Gastrocnemius medialis (tissue), 4 donors: Measurements from ENCODE around the gene BNC2.

Experiments
- CTCF ChIP-seq, 5 experiments: fragments of 450-650 bp in 3 of 5; fragments of 200-600 bp in 2 of 5; sonication (generic) in 2 of 5; IDR thresholded peaks in 4 of 5; conservative IDR thresholded peaks in 1 of 5; 1 replicate in 4 of 5; 2 replicates in 1 of 5; pipeline ENCODE4 v1.5.1; 2016 to 2019; ENCODE audit warnings: antibody characterized with exemption in 5 of 5, mild to moderate bottlenecking in 3 of 5, moderate library complexity in 3 of 5
- POLR2A ChIP-seq, 2 donors: fragments of 450-650 bp; IDR thresholded peaks; one replicate each; pipeline ENCODE4 v1.6.1; 2017; ENCODE audit warnings: antibody characterized with exemption in 2 of 2, mild to moderate bottlenecking in 2 of 2, moderate library complexity in 2 of 2

- TF ChIP-seq CTCF (IDR thresholded peaks at IDR 0.05 in 4 of 5, conservative IDR thresholded peaks at IDR 0.05 in 1 of 5) (no peak), POLR2A (IDR thresholded peaks at IDR 0.05) (no peak)
These were observed 354.6 kb downstream of the BNC2 start for GRCh38 chr9:16515879-16516301.
